HepG2 (cell line): ENCODE results near the gene P2RX1. TPM values are rescaled to one million over a fixed set of nuclear protein-coding genes. Genes with fewer than 3 reads are reported as not detected.

Experiments
- ATF4 ChIP-seq, 2 experiments: fragments of 450-650 bp in 1 of 2; sonication (generic) in 1 of 2; formaldehyde crosslinking; IDR thresholded peaks; 2 replicates each; pipeline versions ENCODE4 v1.5.0 to v1.8.0; 2020 to 2022; ENCODE audit warnings: mild to moderate bottlenecking in 1 of 2, missing genetic modification reagents in 1 of 2
- CCAR2 ChIP-seq: fragments of 200-400 bp; formaldehyde crosslinking; optimal IDR thresholded peaks from 2 replicates; pipeline ENCODE3; 2018; ENCODE audit warnings: low read depth, mild to moderate bottlenecking, low read length, moderate library complexity
- GATAD2A ChIP-seq: IDR thresholded peaks from 2 replicates; pipeline ENCODE4 v1.6.1; 2016
- HMG20B ChIP-seq: conservative IDR thresholded peaks from 2 replicates; pipeline ENCODE4 v1.6.1; 2016; ENCODE audit warnings: missing genetic modification reagents, missing compliant biosample characterization
- JUNB ChIP-seq: sonication (generic); formaldehyde crosslinking; IDR thresholded peaks from 2 replicates; pipeline ENCODE4 v1.8.0; 2022; ENCODE audit warnings: missing genetic modification reagents, mild to moderate bottlenecking, borderline replicate concordance
- MIXL1 ChIP-seq: IDR thresholded peaks from 2 replicates; pipeline ENCODE4 v1.6.1; 2016
- MTF2 ChIP-seq: sonication (generic); formaldehyde crosslinking; IDR thresholded peaks from 2 replicates; pipeline ENCODE4 v1.5.0; 2020; ENCODE audit warnings: missing genetic modification reagents, borderline replicate concordance
- NFKBIZ ChIP-seq: IDR thresholded peaks from 2 replicates; pipeline ENCODE4 v1.6.1; 2018; ENCODE audit warnings: missing genetic modification reagents, missing compliant biosample characterization
- PATZ1 ChIP-seq: sonication (generic); formaldehyde crosslinking; IDR thresholded peaks from 2 replicates; pipeline ENCODE4 v1.4.0; 2020; ENCODE audit warnings: missing genetic modification reagents
- SMAD3 ChIP-seq: sonication (generic); formaldehyde crosslinking; IDR thresholded peaks from 2 replicates; pipeline ENCODE4 v1.4.0; 2020; ENCODE audit warnings: missing genetic modification reagents
- SMAD9 ChIP-seq: sonication (generic); formaldehyde crosslinking; IDR thresholded peaks from 2 replicates; pipeline ENCODE4 v1.5.1; 2020; ENCODE audit warnings: mild to moderate bottlenecking, missing genetic modification reagents
- SP140L ChIP-seq: sonication (generic); formaldehyde crosslinking; IDR thresholded peaks from 2 replicates; pipeline ENCODE4 v1.4.0; 2020; ENCODE audit warnings: missing genetic modification reagents, borderline replicate concordance
- THAP8 ChIP-seq: sonication (generic); formaldehyde crosslinking; IDR thresholded peaks from 2 replicates; pipeline ENCODE4 v1.5.1; 2020; ENCODE audit warnings: missing genetic modification reagents, mild to moderate bottlenecking, borderline replicate concordance
- TRAFD1 ChIP-seq: sonication (generic); formaldehyde crosslinking; IDR thresholded peaks from 2 replicates; pipeline ENCODE4 v1.5.1; 2020; ENCODE audit warnings: missing genetic modification reagents, mild to moderate bottlenecking, borderline replicate concordance
- USF2 ChIP-seq, 2 experiments: sonication (generic) in 1 of 2; formaldehyde crosslinking in 1 of 2; IDR thresholded peaks; 2 replicates each; pipeline versions ENCODE4 v1.5.1 to v1.6.1; 2011 to 2020; ENCODE audit warnings: borderline replicate concordance in 1 of 2, low read depth in 1 of 2, low read length in 1 of 2, mild to moderate bottlenecking in 1 of 2, missing genetic modification reagents in 1 of 2, moderate library complexity in 1 of 2
- ZBTB25 ChIP-seq: IDR thresholded peaks from 2 replicates; pipeline ENCODE4 v1.6.1; 2018; ENCODE audit warnings: missing genetic modification reagents
- ZFX ChIP-seq: sonication (generic); formaldehyde crosslinking; IDR thresholded peaks from 2 replicates; pipeline ENCODE4 v1.4.0; 2020; ENCODE audit warnings: mild to moderate bottlenecking, low read depth, missing genetic modification reagents, moderate library complexity
- ZNF383 ChIP-seq: sonication (generic); formaldehyde crosslinking; IDR thresholded peaks from 2 replicates; pipeline ENCODE4 v1.4.0; 2020; ENCODE audit warnings: missing genetic modification reagents, mild to moderate bottlenecking, borderline replicate concordance
- ZNF552 ChIP-seq: sonication (generic); formaldehyde crosslinking; IDR thresholded peaks from 2 replicates; pipeline ENCODE4 v1.9.0; 2022; ENCODE audit warnings: missing genetic modification reagents, mild to moderate bottlenecking, borderline replicate concordance
- ZNF577 ChIP-seq: sonication (generic); formaldehyde crosslinking; IDR thresholded peaks from 2 replicates; pipeline ENCODE4 v1.4.0; 2020; ENCODE audit warnings: mild to moderate bottlenecking, low read depth, missing genetic modification reagents, borderline replicate concordance
- ZNF772 ChIP-seq: sonication (generic); formaldehyde crosslinking; IDR thresholded peaks from 2 replicates; pipeline ENCODE4 v1.5.0; 2020; ENCODE audit warnings: mild to moderate bottlenecking, missing genetic modification reagents
- ZZZ3 ChIP-seq: sonication (generic); formaldehyde crosslinking; IDR thresholded peaks from 2 replicates; pipeline ENCODE4 v1.4.0; 2020; ENCODE audit warnings: missing genetic modification reagents, mild to moderate bottlenecking, borderline replicate concordance
- polyA plus RNA-seq, 8 experiments: library from polyadenylated mRNA; depleted of rRNA in 3 of 8; stranded (reverse) in 7 of 8; unstranded in 1 of 8; fragments of >200 nt; fragmentation: Illumina TruSeq in 4 of 8; extraction: Trizol in 4 of 8; gene quantifications; 2 replicates each; pipeline versions ENCODE4 v1.2.1 to v1.2.3, GENCODE V29; 2011 to 2016; ENCODE audit warnings: low read depth in 4 of 8, missing spikeins in 1 of 8, mixed read lengths in 1 of 8; ENCODE audit not compliant: insufficient read depth in 1 of 8
- total RNA-seq, 5 experiments: library from RNA; depleted of rRNA; stranded (reverse); fragments of >200 nt; fragmentation: Illumina TruSeq; extraction: Trizol; gene quantifications; 2 replicates each; pipeline ENCODE4 v1.2.3, GENCODE V29; 2016; ENCODE audit warnings: low read depth in 1 of 5

Gene P2RX1
- total and polyA plus RNA-seq, 2 of the 13 experiments (the other 11 are each of a cell fraction or from before 2014, with no cell fraction given) = 0.04 to 0.50 TPM

GRCh38 chr17:3903881-3904290, 12.4 kb downstream of the P2RX1 start (continued):
- TF ChIP-seq ZBTB25 (no peak), CCAR2 (no peak), NFKBIZ (CRISPR knock-in tag) (no peak), GATAD2A (CRISPR knock-in tag) (peak; percentile 10; the same call in 1 of the 2 replicates), JUNB (no peak), MTF2 (CRISPR knock-in tag) (peak; percentile 61; the same call in 1 of the 2 replicates), ZNF383 (CRISPR knock-in tag) (no peak), TRAFD1 (CRISPR knock-in tag) (no peak), ZNF552 (CRISPR knock-in tag) (no peak), PATZ1 (CRISPR knock-in tag) (no peak), ZZZ3 (no peak), ZFX (CRISPR knock-in tag) (peak; percentile 47; the same call in 1 of the 2 replicates), MIXL1 (CRISPR knock-in tag) (no peak), HMG20B (no peak), ZNF772 (CRISPR knock-in tag) (no peak), SMAD3 (CRISPR knock-in tag) (no peak), USF2 (IDR thresholded peaks at IDR 0.05; ENCODE audit: low read depth, low read length) (no peak), USF2 (CRISPR knock-in tag; IDR thresholded peaks at IDR 0.05; ENCODE audit: borderline replicate concordance) (no peak), ZNF577 (no peak), SMAD9 (CRISPR knock-in tag) (no peak), ATF4 (CRISPR knock-in tag; IDR thresholded peaks at IDR 0.05) (peak in 1 of 2 experiments; percentile 91; a peak in 2 of 4 replicates), SP140L (no peak), THAP8 (CRISPR knock-in tag) (no peak)
